Measurements from ENCODE around the gene DCBLD2.

DNA sequence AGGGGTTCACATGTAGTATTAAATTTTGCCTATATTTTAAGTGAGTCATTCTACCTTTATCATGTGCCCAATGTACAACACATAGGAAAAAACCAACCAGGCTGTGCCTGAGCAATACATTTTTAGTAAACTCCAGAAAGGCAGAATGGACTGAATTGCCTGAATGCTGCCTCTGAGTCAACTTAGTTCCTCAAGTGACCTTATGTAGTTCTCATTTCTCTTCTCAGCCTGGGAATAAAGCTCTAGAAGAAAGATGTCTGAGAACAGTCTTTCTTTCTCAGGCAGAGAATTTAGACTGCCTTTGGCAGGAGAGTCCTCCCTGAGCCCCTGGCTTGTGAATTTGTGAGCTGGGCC, 125.4 kb downstream of the DCBLD2 start:
- no peak for TF ChIP-seq POLR2A (IDR thresholded peaks at IDR 0.05)
- TF ChIP-seq, protein P1, sequence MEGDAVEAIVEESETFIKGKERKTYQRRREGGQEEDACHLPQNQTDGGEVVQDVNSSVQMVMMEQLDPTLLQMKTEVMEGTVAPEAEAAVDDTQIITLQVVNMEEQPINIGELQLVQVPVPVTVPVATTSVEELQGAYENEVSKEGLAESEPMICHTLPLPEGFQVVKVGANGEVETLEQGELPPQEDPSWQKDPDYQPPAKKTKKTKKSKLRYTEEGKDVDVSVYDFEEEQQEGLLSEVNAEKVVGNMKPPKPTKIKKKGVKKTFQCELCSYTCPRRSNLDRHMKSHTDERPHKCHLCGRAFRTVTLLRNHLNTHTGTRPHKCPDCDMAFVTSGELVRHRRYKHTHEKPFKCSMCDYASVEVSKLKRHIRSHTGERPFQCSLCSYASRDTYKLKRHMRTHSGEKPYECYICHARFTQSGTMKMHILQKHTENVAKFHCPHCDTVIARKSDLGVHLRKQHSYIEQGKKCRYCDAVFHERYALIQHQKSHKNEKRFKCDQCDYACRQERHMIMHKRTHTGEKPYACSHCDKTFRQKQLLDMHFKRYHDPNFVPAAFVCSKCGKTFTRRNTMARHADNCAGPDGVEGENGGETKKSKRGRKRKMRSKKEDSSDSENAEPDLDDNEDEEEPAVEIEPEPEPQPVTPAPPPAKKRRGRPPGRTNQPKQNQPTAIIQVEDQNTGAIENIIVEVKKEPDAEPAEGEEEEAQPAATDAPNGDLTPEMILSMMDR (IDR thresholded peaks at IDR 0.05), result no peak
